Heart left ventricle (tissue), 13 donors: ENCODE data around the gene PCBP3.

Source experiments
- POLR2A ChIP-seq, 2 donors: fragments of 450-650 bp; IDR thresholded peaks; one replicate each; pipeline ENCODE4 v1.6.1; 2017; ENCODE audit warnings: antibody characterized with exemption in 2 of 2, mild to moderate bottlenecking in 2 of 2, moderate library complexity in 2 of 2
- TF ChIP-seq, protein P1 (sequence below), 12 donors: fragments of 200-600 bp; sonication (generic) in 4 of 12; IDR thresholded peaks; one replicate each; pipeline versions ENCODE4 v1.5.0 to v1.8.0; 2018 to 2022; ENCODE audit warnings: antibody characterized with exemption in 12 of 12, mild to moderate bottlenecking in 5 of 12
- donor health status: ischemic (EF 13 %, LVEDD 7.1; RV severe dilation, severe dysfunction).
- donor health status: DM: no; HTN: yes; CAD: no.
- donor health status: DM: no; HTN: no; CAD: no.
- donor health status: ischemic (EF 25% LVEDD 6.9; RV normal size, moderate dysfunction).
- donor health status: ischemic (EF 25% LVEDD 5.7; RV mildly dilated, moderate dysfunction).
- donor health status: ischemic (EF 35%, LVEDD 5.7; RV mildly dilated, moderate dysfunction).
- donor health status: nonischemic (EF 11% LVEDD 7.7; RV severe dilation, severe dysfunction).
- donor health status: DM: yes; HTN: yes; CAD: no.
- donor health status: PGD.
- donor health status: ischemic (EF 29% LVEDD 5.4; RV normal size, mild dysfunction).
- donor health status: nonischemic (EF 23%, LVEDD 6.1; RV moderate dilation, normal function).

DNA sequence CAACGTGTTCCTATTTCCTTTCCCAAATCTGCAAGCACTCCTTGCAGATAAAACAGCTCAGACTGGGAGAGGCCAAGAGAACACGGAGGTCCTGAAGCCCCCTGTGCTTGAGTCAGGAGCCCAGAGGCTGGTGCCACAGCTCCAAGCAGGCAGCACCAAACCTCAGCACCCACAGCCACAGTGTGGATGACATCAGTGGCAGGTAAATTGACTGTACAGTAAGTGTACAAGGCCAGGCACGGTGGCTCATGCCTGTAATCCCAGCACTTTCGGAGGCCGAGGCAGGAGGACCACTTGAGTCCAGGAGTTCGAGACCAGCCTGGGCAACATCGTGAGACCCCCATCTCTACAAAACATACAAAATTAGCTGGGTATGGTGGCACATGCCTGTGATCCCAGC, 336.1 kb downstream of the PCBP3 start:
- TF ChIP-seq, protein P1, sequence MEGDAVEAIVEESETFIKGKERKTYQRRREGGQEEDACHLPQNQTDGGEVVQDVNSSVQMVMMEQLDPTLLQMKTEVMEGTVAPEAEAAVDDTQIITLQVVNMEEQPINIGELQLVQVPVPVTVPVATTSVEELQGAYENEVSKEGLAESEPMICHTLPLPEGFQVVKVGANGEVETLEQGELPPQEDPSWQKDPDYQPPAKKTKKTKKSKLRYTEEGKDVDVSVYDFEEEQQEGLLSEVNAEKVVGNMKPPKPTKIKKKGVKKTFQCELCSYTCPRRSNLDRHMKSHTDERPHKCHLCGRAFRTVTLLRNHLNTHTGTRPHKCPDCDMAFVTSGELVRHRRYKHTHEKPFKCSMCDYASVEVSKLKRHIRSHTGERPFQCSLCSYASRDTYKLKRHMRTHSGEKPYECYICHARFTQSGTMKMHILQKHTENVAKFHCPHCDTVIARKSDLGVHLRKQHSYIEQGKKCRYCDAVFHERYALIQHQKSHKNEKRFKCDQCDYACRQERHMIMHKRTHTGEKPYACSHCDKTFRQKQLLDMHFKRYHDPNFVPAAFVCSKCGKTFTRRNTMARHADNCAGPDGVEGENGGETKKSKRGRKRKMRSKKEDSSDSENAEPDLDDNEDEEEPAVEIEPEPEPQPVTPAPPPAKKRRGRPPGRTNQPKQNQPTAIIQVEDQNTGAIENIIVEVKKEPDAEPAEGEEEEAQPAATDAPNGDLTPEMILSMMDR (IDR thresholded peaks at IDR 0.05): no peak
- TF ChIP-seq POLR2A (IDR thresholded peaks at IDR 0.05): no peak
